ENCODE data around the gene TMOD2.

The TMOD2 gene

DNA sequence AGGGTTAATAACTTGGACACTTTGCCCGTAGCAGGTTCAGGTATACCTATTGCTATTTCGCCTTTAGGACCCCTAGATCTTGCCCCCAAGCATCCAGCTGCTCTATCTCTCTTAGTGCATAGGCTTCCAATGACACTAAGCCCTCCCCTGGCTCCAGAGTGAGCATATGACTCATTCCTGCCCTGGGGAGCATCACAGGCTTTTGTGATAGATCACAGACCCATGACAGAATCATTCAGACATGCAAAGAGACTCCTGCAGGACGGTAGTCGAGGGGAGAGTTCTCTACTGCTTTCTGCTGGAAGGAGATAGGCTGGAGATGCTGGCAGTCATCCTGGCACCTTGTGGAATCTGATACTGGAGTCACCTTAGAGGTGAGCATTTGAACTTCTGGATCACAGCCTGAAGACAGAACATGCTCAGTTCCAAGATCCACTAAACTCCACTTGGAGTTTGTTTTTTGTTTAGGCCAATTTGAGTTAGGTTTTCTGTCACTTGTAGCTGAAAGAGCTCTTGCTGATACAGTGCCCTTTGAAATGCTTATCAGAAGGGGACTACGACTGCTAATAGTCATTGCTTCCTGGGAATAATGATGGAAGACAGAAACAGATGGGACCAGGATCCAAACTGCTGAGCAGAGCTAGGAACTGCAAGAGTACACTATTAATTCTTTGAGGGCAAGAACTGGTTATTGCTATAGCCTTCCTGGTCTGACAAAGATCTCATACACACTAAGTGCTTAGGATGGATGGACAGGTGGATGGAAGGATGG lies 24.9 kb upstream of the TMOD2 start:
- TF ChIP-seq YY1 (IDR thresholded peaks at IDR 0.05; ENCODE audit: insufficient read depth, insufficient read length) (no peak), SUZ12 (IDR thresholded peaks at IDR 0.05; ENCODE audit: extremely low read depth, insufficient read depth, insufficient read length) (no peak), ZNF274 (IDR thresholded peaks at IDR 0.05; ENCODE audit: low read depth, low read length) (no peak)
- no peak overlapping the region for H3K9ac ChIP-seq (ENCODE audit: insufficient read length, low read depth)
- peak; percentile 84 for DNase-seq (ENCODE audit: low read depth, low spot score)
- H3K36me3 ChIP-seq (ENCODE audit: insufficient read depth, insufficient read length, low read length), result no peaks in the 10 kb centered on the region
- H3K27me3 ChIP-seq (ENCODE audit: insufficient read depth, insufficient read length), result no peaks in the 10 kb centered on the region
- H3K9me3 ChIP-seq (ENCODE audit: insufficient read depth, low read length), result no peaks in the 10 kb centered on the region
- H3K4me3 ChIP-seq (ENCODE audit: insufficient read length, low read depth), result no peak overlapping the region
- peaks cover 3% of the 10 kb centered on the region for H3K4me1 ChIP-seq (ENCODE audit: insufficient read depth, insufficient read length)

- Histone ChIP-seq H3K4me1 (ENCODE audit: insufficient read depth, insufficient read length) (peaks cover 3% of the 10 kb centered on the region), H3K27me3 (ENCODE audit: insufficient read depth, insufficient read length) (no peaks in the 10 kb centered on the region), H3K4me3 (ENCODE audit: insufficient read length, low read depth) (no peak overlapping the region), H3K9ac (ENCODE audit: insufficient read length, low read depth) (no peak overlapping the region), H3K9me3 (ENCODE audit: insufficient read depth, low read length) (no peaks in the 10 kb centered on the region), H3K36me3 (ENCODE audit: insufficient read depth, insufficient read length, low read length) (no peaks in the 10 kb centered on the region)
- DNase-seq (ENCODE audit: low read depth, low spot score), result no peak
- TF ChIP-seq YY1 (IDR thresholded peaks at IDR 0.05; ENCODE audit: insufficient read depth, insufficient read length) (no peak), ZNF274 (IDR thresholded peaks at IDR 0.05; ENCODE audit: low read depth, low read length) (no peak), SUZ12 (IDR thresholded peaks at IDR 0.05; ENCODE audit: extremely low read depth, insufficient read depth, insufficient read length) (no peak)
These were observed 24.1 kb upstream of the TMOD2 start for GRCh38 chr15:51727141-51727897.

DNA sequence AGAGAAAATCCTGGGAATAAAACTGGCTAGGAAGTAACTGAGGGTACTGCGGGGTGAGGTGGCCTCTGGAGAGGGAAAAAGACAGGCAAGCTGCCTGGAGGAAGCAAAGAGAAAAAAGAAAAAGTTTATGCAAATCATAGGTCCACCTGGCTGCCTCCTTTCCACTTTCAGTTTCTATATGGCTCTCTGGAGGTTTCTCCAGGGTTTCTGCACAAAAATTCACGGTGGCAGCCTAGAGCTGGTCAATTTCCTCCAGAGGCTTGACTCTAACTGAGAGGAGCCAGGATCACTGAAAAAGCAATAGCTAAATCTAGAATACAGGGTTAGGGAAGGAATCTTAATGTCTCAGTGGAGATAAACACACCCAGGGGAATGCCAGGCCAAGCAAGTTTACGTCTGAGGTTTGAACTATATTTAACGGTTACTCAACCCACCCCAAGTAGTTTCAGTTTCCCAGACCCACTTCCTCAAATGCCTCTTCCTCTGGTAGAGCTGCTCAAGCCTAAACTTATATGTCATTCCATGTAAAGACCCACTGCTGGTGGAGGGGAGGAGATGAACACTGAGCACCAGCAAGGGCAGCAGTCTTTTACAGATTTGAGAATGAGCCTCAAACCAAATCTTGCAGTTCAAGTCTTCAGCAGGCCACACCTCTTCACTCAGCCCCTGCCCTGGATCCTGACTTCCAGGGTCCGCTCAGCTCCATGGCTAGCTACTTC lies 19.7 kb upstream of the TMOD2 start:
- Histone ChIP-seq H3K27me3 (ENCODE audit: insufficient read depth, insufficient read length) (peaks cover 18% of the 10 kb centered on the region), H3K9ac (ENCODE audit: insufficient read length, low read depth) (no peak overlapping the region), H3K36me3 (ENCODE audit: insufficient read depth, insufficient read length, low read length) (no peaks in the 10 kb centered on the region), H3K4me1 (ENCODE audit: insufficient read depth, insufficient read length) (peaks cover 2% of the 10 kb centered on the region), H3K9me3 (ENCODE audit: insufficient read depth, low read length) (no peaks in the 10 kb centered on the region), H3K4me3 (ENCODE audit: insufficient read length, low read depth) (no peak overlapping the region)
- no peak for DNase-seq (ENCODE audit: low read depth, low spot score)
- TF ChIP-seq ZNF274 (IDR thresholded peaks at IDR 0.05; ENCODE audit: low read depth, low read length), result no peak
- TF ChIP-seq YY1 (IDR thresholded peaks at IDR 0.05; ENCODE audit: insufficient read depth, insufficient read length), result no peak
- TF ChIP-seq SUZ12 (IDR thresholded peaks at IDR 0.05; ENCODE audit: extremely low read depth, insufficient read depth, insufficient read length), result no peak

DNA sequence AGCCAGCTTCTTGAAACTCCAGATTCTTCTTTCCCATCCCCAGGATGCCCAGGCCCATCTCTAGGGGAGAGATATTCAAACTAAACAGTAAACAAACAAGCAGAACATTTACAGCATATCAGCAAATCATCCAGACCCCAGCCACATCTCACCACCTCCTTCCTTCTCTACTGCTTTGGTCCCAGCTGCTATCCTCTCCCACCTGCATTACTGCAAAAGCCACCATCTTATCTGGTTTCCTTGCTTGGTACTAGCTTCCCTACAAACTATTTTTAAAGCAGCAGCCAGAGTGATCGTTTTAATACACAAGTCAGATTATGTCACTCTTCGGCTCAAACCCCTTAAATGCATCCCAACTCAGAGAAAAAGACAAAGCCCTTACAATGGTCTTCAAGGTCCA lies 18.8 kb upstream of the TMOD2 start:
- peaks cover 25% of the 10 kb centered on the region for H3K27me3 ChIP-seq (ENCODE audit: insufficient read depth, insufficient read length)
- H3K36me3 ChIP-seq (ENCODE audit: insufficient read depth, insufficient read length, low read length), result no peaks in the 10 kb centered on the region
- no peak overlapping the region for H3K9ac ChIP-seq (ENCODE audit: insufficient read length, low read depth)
- no peaks in the 10 kb centered on the region for H3K9me3 ChIP-seq (ENCODE audit: insufficient read depth, low read length)
- no peaks in the 10 kb centered on the region for H3K4me1 ChIP-seq (ENCODE audit: insufficient read depth, insufficient read length)
- H3K4me3 ChIP-seq (ENCODE audit: insufficient read length, low read depth), result no peak overlapping the region
- TF ChIP-seq ZNF274 (IDR thresholded peaks at IDR 0.05; ENCODE audit: low read depth, low read length), result no peak
- TF ChIP-seq SUZ12 (IDR thresholded peaks at IDR 0.05; ENCODE audit: extremely low read depth, insufficient read depth, insufficient read length), result no peak
- no peak for TF ChIP-seq YY1 (IDR thresholded peaks at IDR 0.05; ENCODE audit: insufficient read depth, insufficient read length)
- no peak for DNase-seq (ENCODE audit: low read depth, low spot score)

- DNase-seq (ENCODE audit: low read depth, low spot score), result no peak
- Histone ChIP-seq H3K36me3 (ENCODE audit: insufficient read depth, insufficient read length, low read length) (no peaks in the 10 kb centered on the region), H3K9me3 (ENCODE audit: insufficient read depth, low read length) (no peaks in the 10 kb centered on the region), H3K27me3 (ENCODE audit: insufficient read depth, insufficient read length) (peaks cover 46% of the 10 kb centered on the region), H3K4me1 (ENCODE audit: insufficient read depth, insufficient read length) (no peaks in the 10 kb centered on the region), H3K9ac (ENCODE audit: insufficient read length, low read depth) (no peak overlapping the region), H3K4me3 (ENCODE audit: insufficient read length, low read depth) (no peak overlapping the region)
- TF ChIP-seq SUZ12 (IDR thresholded peaks at IDR 0.05; ENCODE audit: extremely low read depth, insufficient read depth, insufficient read length), result no peak
- TF ChIP-seq ZNF274 (IDR thresholded peaks at IDR 0.05; ENCODE audit: low read depth, low read length), result no peak
- no peak for TF ChIP-seq YY1 (IDR thresholded peaks at IDR 0.05; ENCODE audit: insufficient read depth, insufficient read length)
These were observed 16.0 kb upstream of the TMOD2 start for GRCh38 chr15:51735228-51736010.

DNA sequence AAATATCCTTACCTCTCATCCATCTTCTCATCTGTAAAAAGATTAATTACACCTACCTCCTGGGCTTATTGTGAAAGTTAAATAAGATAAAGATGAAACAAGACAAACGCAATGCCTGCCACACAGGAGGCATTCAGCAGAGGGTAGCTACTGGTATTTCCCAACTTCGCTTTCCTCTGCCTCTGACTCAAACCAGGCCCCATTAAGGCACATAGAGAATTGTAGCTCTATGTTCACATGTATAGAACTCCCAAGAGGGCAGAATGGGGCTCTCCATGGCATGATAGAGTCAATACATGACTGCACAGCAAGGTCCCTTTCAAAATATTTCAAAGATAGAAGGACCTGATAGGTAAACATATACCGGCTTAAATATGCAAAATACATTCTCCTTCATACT lies 15.3 kb upstream of the TMOD2 start:
- H3K4me3 ChIP-seq (ENCODE audit: insufficient read length, low read depth), result no peak overlapping the region
- no peak for TF ChIP-seq ZNF274 (IDR thresholded peaks at IDR 0.05; ENCODE audit: low read depth, low read length)
- no peak for TF ChIP-seq YY1 (IDR thresholded peaks at IDR 0.05; ENCODE audit: insufficient read depth, insufficient read length)
- no peak for TF ChIP-seq SUZ12 (IDR thresholded peaks at IDR 0.05; ENCODE audit: extremely low read depth, insufficient read depth, insufficient read length)
- H3K9me3 ChIP-seq (ENCODE audit: insufficient read depth, low read length), result no peaks in the 10 kb centered on the region
- H3K9ac ChIP-seq (ENCODE audit: insufficient read length, low read depth), result no peak overlapping the region
- no peaks in the 10 kb centered on the region for H3K4me1 ChIP-seq (ENCODE audit: insufficient read depth, insufficient read length)
- no peaks in the 10 kb centered on the region for H3K36me3 ChIP-seq (ENCODE audit: insufficient read depth, insufficient read length, low read length)
- no peak for DNase-seq (ENCODE audit: low read depth, low spot score)
- peaks cover 46% of the 10 kb centered on the region for H3K27me3 ChIP-seq (ENCODE audit: insufficient read depth, insufficient read length)
